ENCODE data around the gene SPG7.
"Not testable (repeated sequence)": the region's sequence is repeated elsewhere in the genome, so short reads cannot be mapped to it uniquely, and the experiment has no call there.

Gene SPG7

GRCh38 chr16:89507834-89508590, at the start of gene SPG7:
Gene SPG7 (plus strand): TSS chr16:89508403. CDS start chr16:89508418, 15 bp downstream.
- peak; percentile 90 for DNase-seq

- DNase-seq, result no peak
Measured at GRCh38 chr16:89458551-89458950, 49.7 kb upstream of the SPG7 start.

GRCh38 chr16:89458967-89459366, 49.2 kb upstream of the SPG7 start:
- no peak for DNase-seq

GRCh38 chr16:89460556-89460955, 47.6 kb upstream of the SPG7 start:
- no peak for DNase-seq

GRCh38 chr16:89461890-89462289, 46.3 kb upstream of the SPG7 start:
- not testable (repeated sequence) for DNase-seq

GRCh38 chr16:89462639-89463038, 45.6 kb upstream of the SPG7 start:
- not testable (repeated sequence) for DNase-seq

GRCh38 chr16:89463312-89463711, 44.9 kb upstream of the SPG7 start:
- not testable (repeated sequence) for DNase-seq

GRCh38 chr16:89466920-89467319, 41.3 kb upstream of the SPG7 start:
- no peak for DNase-seq

- no peak for DNase-seq
Measured at GRCh38 chr16:89467382-89467781, 40.8 kb upstream of the SPG7 start.

GRCh38 chr16:89472711-89473075, 35.5 kb upstream of the SPG7 start:
- DNase-seq, result no peak

GRCh38 chr16:89473136-89473712, 35.0 kb upstream of the SPG7 start:
- DNase-seq, result no peak

- DNase-seq, result no peak
Measured at GRCh38 chr16:89473791-89474414, 34.3 kb upstream of the SPG7 start.

GRCh38 chr16:89475144-89475543, 33.1 kb upstream of the SPG7 start:
- no peak for DNase-seq

GRCh38 chr16:89476379-89476778, 31.8 kb upstream of the SPG7 start:
- DNase-seq, result no peak

GRCh38 chr16:89476811-89477261, 31.4 kb upstream of the SPG7 start:
- no peak for DNase-seq

GRCh38 chr16:89478576-89479221, 29.5 kb upstream of the SPG7 start:
- no peak for DNase-seq

GRCh38 chr16:89481356-89481955, 26.7 kb upstream of the SPG7 start:
- no peak for DNase-seq

- no peak for DNase-seq
Measured at GRCh38 chr16:89482150-89482816, 25.9 kb upstream of the SPG7 start.

- no peak for DNase-seq
Measured at GRCh38 chr16:89482817-89483205, 25.4 kb upstream of the SPG7 start.

GRCh38 chr16:89484041-89484501, 24.1 kb upstream of the SPG7 start:
- no peak for DNase-seq

- DNase-seq, result no peak
Measured at GRCh38 chr16:89484923-89485679, 23.1 kb upstream of the SPG7 start.
